ENCODE data around the gene ATXN7L1. TPM values are rescaled to one million over a fixed set of nuclear protein-coding genes. Genes with fewer than 3 reads are reported as not detected.

The ATXN7L1 gene
- total and polyA plus RNA-seq, 7 donors: 1.2 to 6.0 (median 3.0) TPM

DNA sequence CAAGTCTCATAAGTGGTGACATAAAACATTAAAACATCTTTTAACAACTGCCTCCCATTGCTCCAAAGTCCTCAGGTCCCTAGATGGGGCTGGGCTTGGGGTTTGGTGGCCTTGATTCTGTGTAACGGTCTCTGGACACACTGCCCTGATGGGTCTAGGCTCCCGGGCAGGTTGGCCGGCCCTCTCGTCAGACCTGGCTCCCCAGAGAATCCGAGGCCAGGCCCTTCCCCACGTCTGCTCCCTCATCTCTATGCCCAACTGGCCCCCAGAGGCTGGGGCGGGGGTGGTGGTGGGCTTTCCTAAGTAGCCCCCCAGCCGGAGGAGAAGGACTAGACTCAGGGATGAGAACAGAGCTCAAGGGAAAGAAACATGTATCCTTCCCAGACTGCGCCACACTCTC, 263.6 kb downstream of the ATXN7L1 start:
- no peaks in the 10 kb centered on the region for H3K9me3 ChIP-seq
- peaks cover 0 to 19% of the 10 kb centered on the region in 2 donors for H3K36me3 ChIP-seq (ENCODE audit: insufficient read depth in 1 of 2, low read depth in 1 of 2)
- intact Hi-C loops (cut with DNase I): no loop called here
- no peaks in the 10 kb centered on the region for H3K27me3 ChIP-seq (ENCODE audit: insufficient read depth in 3 of 3, low read length in 2 of 3)
- TF ChIP-seq, protein P1, sequence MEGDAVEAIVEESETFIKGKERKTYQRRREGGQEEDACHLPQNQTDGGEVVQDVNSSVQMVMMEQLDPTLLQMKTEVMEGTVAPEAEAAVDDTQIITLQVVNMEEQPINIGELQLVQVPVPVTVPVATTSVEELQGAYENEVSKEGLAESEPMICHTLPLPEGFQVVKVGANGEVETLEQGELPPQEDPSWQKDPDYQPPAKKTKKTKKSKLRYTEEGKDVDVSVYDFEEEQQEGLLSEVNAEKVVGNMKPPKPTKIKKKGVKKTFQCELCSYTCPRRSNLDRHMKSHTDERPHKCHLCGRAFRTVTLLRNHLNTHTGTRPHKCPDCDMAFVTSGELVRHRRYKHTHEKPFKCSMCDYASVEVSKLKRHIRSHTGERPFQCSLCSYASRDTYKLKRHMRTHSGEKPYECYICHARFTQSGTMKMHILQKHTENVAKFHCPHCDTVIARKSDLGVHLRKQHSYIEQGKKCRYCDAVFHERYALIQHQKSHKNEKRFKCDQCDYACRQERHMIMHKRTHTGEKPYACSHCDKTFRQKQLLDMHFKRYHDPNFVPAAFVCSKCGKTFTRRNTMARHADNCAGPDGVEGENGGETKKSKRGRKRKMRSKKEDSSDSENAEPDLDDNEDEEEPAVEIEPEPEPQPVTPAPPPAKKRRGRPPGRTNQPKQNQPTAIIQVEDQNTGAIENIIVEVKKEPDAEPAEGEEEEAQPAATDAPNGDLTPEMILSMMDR (IDR thresholded peaks at IDR 0.05): no peak
- 92 to 95% (median 94%) methylated on average over 9 of the region's 9 CpGs for WGBS, 3 donors
- H3K4me3 ChIP-seq: no peak overlapping the region
- DNase-seq (no peak), ATAC-seq (no peak)
- H3K4me1 ChIP-seq: peaks cover 6% of the 10 kb centered on the region
- H3K27ac ChIP-seq: no peak overlapping the region

DNA sequence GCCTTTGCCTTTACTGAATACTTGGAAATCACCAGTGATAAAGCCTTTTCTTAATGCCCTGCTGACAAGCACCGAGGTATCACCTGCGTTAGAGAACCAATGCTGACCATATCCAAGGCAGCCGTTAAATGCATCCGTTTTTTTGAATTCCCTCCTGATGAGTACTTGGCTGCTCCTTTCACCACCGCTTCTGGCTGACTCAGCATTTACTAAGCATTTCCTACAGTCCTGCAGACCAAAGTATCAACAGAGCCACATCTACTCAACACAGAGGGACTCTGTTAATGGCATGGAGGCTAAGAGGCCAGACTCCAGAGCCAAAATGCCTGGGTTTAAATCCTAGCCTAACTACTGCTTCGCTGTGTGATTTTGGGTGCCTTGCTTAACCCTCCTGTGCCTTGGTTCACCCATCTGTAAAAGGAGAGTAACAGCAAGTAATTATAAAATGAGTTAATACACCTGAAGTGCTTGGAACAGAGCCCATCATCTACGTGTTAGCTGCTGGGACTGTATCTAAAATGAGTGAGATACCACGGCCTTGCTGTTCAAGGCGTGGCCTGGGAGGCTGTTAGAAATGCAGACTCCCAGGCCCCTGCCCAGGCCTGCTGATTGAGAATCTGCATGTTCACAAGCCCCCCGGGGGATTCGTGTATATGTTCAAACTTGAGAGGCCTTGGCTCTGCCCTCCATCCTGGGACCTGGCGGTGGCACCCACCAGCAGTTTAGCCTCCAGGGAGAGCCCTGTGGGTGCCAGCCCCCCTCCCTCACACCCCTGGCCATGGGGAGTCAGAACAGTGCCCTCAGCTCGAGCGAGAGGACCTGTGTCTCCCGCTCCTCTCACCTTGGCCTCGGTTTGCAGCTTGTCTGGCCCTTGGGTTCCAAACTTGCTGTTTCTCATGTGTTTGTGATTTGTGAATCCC, 264.3 kb downstream of the ATXN7L1 start:
- H3K27me3 ChIP-seq (ENCODE audit: insufficient read depth in 3 of 3, low read length in 2 of 3): no peaks in the 10 kb centered on the region
- no peaks in the 10 kb centered on the region for H3K4me1 ChIP-seq
- intact Hi-C loops (cut with DNase I): no loop called here
- H3K9me3 ChIP-seq: no peaks in the 10 kb centered on the region
- DNase-seq: no peak
- peaks cover 0 to 19% of the 10 kb centered on the region in 2 donors for H3K36me3 ChIP-seq (ENCODE audit: insufficient read depth in 1 of 2, low read depth in 1 of 2)
- TF ChIP-seq, protein P1 (IDR thresholded peaks at IDR 0.05): no peak
- 89 to 91% (median 90%) methylated on average over 16 of the region's 16 CpGs for WGBS, 3 donors
- no peak overlapping the region for H3K4me3 ChIP-seq
- ATAC-seq: no peak
- H3K27ac ChIP-seq: no peak overlapping the region

DNA sequence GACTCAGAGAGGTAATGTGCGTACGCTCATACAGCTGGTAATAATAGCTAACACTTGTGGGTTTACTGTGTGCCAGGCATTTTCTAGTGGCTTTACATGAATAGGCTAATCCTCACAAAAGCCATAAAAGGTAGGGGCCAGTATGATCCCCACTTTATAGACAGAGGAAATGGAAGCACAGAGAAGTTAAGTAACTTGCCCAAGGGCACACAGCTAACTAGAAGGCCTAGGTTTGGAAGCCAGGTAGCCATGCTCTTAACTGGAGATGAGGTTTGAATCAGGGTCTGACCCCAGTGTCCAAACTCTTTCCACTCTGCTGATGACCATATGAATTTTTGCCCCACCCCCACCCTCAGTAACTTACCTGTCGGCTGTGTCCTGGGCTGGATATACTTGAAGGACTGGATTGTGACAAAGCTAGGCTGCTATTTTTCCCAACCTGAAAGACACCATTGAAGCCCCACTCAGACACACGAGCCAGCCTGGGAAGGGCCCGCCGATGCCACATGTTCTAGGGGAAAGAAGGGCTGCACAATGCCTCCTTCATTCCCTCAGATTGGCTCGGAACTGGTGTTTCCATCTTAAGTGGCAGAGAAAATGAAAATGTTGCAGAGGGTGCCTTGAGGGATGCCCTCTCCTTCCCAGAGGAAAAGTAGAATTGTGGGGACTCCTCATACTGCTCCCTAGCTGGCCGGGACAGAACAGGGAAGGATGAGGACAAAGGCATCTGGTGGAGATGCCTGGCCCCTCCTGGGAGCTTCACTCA, 266.1 kb downstream of the ATXN7L1 start:
- TF ChIP-seq, protein P1 (IDR thresholded peaks at IDR 0.05): no peak
- ATAC-seq (no peak), DNase-seq (no peak)
- H3K4me1 ChIP-seq: no peaks in the 10 kb centered on the region
- H3K27me3 ChIP-seq (ENCODE audit: insufficient read depth in 3 of 3, low read length in 2 of 3): no peaks in the 10 kb centered on the region
- no peak overlapping the region for H3K27ac ChIP-seq
- no peak overlapping the region for H3K4me3 ChIP-seq
- H3K9me3 ChIP-seq: no peaks in the 10 kb centered on the region
- WGBS, 3 donors: 91 to 94% (median 93%) methylated on average over 8 of the region's 8 CpGs
- H3K36me3 ChIP-seq (ENCODE audit: insufficient read depth in 1 of 2, low read depth in 1 of 2): peaks cover 0 to 11% of the 10 kb centered on the region in 2 donors
- intact Hi-C loops (cut with DNase I): no loop called here

DNA sequence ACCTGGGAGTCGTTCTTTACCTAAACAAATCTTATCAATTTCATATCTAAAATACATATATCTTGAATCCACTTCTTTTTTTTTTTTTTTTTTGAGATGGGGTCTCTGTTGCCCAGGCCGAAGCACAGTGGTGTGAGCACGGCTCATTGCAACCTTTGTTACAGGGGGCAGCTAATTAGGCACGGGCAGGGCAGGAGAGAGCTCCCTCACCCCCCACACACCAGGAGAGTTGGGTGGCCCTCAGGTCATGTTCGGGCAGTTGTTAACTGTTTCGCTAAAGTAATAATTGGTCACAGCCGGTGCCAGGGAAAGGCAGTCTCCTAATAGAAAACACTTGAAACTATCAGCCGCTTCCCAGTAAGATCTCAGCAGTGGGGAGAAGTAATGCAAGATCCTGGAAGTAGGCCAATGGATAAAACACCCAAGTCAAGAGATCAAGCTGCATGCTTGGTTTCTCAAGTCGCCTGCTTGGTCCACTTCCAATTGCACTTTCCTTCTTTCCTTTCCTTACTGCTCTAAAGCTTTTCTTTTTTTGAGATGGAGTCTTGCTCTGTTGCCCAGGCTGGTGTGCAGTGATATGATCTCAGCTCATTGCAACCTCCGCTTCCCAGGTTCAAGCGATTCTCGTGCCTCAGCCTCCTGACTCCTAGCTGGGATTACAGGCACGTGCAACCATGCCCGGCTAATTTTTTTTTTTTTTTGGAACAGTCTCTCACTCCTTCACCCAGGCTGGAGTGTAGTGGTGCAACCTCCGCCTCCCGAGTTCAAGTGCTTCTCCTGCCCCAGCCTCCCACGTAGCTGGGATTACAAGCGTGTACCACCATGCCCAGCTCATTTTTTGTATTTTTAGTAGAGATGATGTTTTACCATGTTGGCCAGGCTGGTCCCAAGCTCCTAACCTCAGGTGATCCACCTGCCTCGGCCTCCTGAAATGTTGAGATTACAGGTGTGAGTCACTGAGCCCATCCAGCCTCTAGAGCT, 273.8 kb downstream of the ATXN7L1 start:
- no peaks in the 10 kb centered on the region for H3K36me3 ChIP-seq (ENCODE audit: insufficient read depth in 1 of 2, low read depth in 1 of 2)
- WGBS, 3 donors: 65 to 80% (median 69%) methylated on average over 19 of the region's 19 CpGs
- intact Hi-C loops (cut with DNase I): no loop called here

More for the DNA sequence above, 273.8 kb downstream of the ATXN7L1 start:
- H3K4me3 ChIP-seq: no peak overlapping the region
- no peak overlapping the region for H3K27ac ChIP-seq
- DNase-seq: no peak
- no peaks in the 10 kb centered on the region for H3K9me3 ChIP-seq
- H3K4me1 ChIP-seq: peaks cover 4% of the 10 kb centered on the region
- TF ChIP-seq, protein P1 (IDR thresholded peaks at IDR 0.05): no peak
- no peaks in the 10 kb centered on the region for H3K27me3 ChIP-seq (ENCODE audit: insufficient read depth in 3 of 3, low read length in 2 of 3)
- ATAC-seq: no peak

Data from psoas muscle (tissue), 8 donors.